Ureter (tissue), 1 donor: ENCODE measurements around the gene TAF3. TPM values are rescaled to one million over a fixed set of nuclear protein-coding genes. Genes with fewer than 3 reads are reported as not detected.

Experiments
- DNase-seq: peaks from one replicate; pipeline ENCODE4 v3.0.0-alpha.2; 2020; ENCODE audit warnings: low spot score
- total RNA-seq: library from RNA; stranded (reverse); gene quantifications from one replicate; pipeline ENCODE4 v1.2.4, GENCODE V29; 2023
- donor health status: DM: yes; HTN: yes; CAD: no.

The TAF3 gene
- total RNA-seq, 1 donor from 2014 or later = 10.0 TPM

DNA sequence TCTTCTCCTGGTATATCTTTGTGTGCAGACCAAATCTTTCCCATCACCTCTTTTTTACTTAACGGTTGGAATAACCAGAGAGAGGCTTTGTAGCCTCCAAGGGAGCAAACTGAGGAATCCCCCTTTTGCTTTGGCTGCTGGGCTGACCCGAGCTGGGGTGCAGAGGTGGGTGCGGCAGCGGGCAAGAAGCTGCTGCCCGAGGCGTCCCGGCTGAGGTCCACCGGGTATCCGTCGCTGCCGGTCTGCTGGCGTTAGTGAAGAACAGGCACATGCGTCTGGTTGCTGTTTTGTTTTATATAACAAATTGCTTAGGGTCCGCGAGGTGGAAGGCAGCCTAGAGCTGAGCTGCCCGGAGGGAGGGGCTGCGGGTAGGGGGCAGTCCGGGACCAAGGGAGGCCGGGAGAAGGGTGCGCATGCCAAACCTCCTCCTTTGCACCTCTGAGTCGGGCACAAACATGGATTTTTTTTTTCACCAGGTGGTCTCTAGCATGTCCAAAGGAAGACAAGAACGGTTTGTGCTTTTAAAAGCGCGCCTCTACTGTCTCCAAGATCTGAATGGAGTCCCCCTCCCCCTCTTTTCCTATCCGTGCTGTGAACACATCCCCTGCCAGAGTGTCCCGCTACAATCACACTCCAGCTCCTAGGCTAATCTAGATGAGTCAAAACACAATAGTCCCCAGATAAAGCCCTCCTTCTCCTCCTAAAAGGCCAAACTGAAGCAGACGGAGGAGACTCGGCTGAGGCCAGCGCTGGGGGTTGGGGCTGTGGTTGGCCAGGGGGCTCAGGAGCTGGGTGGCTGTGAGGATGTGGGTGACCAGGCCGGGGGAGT is 229.4 kb downstream of the TAF3 start:
- peak; percentile 54 for DNase-seq

DNA sequence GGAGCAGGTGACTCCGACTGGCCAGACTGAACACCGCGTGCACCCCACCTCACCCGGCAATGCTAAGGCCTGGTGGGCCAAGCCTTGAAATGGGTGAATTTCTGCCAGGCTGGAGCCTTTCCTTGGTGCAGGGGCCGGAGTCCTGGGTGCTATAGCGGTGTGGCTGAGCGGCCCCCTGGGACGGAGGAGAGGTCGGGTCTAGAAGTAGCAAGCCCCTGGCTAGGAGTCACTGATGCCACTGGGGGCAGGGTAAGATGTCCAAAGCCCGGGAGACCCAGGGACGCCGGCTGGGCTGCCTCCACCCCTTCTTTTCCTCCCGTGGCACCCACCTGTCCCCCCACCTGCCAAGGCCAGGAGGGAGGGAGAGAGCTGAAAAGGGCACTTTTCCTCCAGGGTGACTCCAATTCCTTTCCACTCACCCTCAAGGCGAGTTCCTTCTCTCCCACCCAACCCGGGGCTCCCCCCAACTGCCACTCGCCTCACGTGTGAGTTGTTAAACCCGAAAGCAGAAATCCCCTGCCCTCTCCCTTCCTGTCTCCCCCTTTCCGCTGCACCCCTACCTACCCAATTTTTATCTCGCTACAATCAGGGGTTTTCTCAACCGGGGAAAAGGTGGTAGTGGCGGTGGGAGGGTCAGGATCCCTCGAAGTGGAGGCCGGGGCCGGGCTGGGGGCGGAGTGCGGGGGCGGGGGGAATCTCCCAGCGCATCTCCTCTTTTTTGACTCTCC is 230.1 kb downstream of the TAF3 start:
- DNase-seq = peak; percentile 50

DNA sequence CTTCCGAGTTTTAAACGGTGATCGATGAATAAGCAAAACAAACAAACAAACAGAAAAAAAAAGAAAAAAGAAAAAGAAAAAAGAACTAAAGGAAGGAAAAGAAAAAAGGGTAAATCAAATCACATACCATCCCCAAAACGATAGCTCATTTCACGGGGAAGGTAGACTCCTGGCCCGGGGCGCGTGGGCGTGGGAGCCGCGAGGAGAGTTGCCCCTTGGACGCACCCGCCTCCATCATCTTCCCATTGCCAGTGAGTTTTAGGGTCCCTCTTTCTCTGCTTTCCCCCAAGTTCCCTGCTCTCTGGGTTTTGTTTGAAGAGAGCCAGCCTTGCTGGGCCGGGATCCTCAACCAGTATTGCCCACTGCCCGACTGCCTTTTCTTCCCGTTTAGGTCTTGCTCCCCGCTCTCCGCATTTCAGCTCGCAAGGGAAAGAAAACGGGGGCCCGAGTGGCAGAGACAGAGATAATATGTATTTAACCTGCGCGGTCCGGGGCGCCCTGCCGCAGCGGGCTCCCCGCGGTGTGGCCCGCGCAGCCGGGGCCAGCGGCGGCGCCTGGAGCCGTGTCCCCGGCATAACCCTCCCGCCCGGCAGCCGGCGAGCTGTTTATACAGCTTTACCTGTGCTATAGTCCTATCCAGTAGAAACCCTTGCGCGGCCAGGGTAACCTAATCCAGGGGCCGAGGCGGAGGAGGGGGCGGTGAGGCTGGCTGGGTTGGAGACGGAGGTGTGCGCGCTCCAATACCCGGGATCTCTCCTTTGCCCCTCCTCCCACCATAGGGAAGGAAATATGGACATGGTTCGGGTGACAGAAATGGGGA is 230.9 kb downstream of the TAF3 start:
- no peak for DNase-seq

DNA sequence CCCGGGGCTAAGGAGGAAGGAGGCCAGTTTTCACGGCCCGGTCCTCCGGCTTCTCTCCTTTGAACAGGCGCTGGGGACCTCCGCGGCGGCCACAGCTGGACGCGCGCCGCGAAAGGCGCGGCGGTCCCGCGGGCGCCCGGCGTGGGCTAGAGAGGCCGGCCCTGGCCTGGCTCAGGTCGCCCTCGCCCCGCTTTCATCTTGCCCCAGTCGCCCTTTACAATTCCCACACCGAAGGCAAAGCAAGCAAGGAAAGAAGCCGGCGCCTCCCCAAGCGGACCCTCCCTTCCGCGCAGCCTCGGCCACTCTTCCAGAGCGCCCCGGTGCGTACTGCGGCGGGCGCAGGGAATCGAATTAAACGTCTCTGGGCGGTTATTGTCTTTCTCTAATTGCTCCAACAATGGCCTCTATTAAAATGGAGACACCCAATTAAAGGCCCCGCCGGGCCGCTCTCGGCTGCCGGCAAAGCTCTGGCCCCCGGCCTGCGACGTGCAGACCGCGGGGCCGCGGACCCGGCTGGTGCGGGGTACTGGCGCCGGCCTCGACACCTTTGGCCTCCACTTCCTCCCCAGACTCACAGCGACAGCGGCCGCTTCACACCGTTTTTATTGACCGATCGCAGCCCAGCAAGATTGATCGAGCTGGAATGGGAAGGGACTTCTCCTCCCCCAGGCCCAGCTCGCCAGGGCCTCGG is 231.7 kb downstream of the TAF3 start:
- DNase-seq = no peak

DNA sequence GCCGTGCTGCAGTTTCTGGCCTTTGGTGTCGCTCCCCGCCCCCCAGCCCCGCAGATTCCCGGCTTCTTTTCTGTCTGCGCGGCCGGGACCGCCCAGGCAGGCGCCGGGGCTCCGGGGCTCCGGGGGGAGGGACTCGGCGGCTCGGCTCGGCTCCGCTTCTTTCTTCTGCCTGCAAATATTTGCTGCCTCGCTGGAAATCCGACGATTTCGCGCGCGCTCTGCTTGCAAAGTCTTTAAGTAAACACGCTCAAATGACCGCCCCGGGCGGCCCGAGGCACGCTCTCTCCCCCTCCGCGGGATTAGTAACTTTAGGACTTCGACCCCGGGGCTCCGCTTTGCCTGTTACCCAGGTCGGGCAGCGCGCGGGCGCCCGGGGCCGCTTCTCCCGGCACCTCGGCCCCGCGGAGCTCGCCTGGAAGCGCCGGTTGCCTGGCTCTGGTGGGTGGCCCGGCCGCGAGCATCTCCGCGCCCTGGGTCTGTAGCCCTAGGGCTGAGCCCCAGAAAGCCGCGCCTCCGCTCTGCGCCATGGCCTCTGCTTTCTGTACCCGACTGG is 232.3 kb downstream of the TAF3 start:
- DNase-seq = no peak

DNA sequence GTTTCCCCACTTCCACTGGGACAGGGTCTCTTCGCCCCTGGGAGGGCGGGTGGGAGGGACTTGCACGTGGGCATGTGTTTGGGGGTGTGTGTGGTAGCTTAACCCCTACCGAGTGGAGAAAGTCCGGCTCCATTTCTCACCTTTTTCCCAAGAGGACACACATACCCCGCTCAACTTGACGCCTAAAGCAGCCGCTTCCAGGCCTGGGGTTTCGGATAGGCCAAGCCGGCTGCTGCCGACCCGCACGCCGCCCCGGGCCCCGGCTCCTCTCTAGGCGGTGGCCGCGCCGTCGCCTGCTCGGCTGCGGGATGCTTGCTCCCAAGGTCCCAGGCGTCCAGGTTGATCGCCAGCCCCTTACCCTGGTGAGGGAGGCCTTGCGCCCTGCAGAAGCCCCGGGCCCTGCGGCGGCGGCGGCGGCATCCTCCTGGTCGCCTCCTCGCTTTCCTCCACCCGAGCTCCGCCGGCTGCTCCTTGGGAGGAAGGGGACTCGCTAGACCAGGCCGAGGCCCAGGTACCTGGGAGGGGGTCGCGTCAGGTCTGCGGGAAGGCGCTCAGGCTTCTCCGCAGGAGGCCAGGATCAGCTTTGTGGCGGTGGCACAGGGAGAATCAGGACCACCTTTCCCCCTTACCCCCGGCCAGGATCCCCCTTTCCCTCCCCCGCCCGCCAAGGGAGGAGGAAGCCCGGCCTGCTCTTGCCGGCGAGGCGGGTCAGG is 233.0 kb downstream of the TAF3 start:
- DNase-seq = no peak

DNA sequence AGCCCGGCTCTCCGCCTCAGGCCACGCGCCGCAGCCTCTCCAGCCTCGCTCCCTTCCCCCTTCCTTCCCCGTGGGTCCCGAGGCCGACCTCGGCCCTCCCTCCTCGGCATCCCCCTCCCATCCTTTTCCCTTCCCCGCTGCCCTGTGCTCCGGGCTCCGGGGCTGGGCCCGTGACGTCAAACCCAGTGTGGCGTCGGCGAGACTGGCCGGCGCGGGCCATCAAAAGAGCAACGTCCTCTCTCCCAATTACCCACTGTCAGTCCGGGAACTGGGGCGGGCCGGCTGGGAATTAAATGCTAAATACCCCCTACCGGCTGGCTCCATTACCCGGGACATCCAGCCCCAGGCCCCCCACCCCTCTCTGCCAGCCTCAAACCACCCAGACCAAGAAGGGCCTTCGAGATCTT is 233.5 kb downstream of the TAF3 start:
- DNase-seq = no peak

DNA sequence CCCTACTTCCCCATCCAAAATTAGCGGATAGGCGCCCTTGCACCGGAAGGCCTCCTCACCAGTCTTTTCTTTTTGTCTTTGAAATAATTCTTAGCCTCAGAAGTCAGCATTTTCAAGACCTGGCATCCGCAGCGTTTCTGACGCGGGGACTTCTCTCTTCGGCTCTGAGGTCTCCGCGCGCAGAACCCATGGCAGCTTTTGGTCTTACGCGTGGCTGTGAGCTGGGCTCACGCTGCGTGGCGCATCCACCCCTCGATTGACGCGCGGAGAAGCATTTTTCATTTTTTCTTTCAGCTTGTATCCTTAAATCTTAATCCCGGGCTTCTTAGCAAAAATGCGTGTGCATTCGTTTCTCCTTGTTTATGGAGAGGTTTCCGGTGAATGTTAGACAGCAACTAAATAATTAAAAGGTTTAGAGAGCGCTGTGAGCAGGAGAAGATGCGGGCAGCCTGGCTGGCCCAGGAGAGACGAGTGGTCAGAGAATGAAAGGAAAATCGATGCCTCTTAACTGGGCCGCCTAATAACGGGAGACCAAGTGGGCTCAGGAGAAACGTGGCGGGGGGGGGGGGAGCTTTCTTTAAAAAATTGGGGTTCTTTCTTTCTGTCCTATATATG is 234.1 kb downstream of the TAF3 start:
- DNase-seq = no peak

DNA sequence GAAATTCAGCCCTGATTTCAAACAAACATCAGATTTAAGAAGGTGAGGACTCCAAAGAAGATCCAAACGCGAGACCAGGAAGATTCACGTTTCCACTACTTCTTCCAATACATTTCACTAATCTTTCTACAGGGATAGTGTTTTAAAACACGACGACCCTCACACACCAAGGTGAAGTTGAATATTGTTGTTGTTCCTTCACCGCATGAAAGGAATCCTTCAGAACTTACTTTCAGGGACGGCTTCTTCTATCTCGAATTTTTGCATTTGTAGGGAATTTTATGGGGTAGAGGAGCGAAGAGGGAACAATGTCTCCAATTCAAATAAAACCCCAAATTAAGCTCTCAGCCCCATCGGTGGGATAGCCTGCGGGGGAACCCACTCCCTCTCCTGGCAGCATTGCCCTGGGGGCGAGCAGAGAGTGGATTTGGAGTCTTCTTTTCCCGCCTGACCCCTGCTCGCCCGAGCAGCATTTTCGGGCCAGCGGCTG is 234.7 kb downstream of the TAF3 start:
- no peak for DNase-seq

DNA sequence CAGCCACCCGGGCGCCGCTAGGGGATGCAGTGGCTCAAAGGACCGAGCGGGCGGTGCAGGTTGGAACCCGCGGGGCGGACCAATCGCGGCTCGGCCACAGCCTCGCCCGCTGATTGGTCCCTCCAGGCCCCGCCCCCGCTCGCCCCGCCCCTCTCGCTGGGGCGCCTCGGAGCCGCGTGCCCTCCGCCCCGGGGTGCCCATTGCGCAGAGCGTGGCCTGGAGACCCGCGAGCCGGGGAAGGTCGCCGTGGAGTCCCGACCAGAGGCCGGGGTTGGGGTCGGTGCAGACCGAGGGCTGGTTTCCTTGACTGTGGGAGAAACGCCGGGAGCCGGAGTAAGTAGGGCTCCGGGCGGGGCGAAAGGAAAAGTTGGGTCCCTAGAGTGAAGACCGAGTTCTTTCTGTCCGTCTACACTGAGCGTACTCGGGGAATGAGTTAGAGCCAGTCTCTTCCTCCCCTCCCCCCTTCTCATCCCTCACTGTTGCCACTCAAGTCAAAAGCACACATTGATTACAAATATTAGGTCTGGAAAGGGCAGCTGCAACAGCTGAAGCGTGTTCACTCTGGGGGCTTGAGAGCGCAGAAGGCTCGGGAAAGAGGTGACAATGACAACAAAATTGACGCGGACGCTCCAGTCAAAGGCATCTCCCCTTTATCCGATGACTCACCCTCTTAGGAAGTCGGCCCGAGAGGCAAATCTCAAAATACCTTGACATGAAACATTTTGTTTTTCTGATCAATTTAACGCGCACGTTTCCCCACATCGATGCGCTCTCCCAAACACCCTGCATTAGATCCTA is 235.3 kb downstream of the TAF3 start:
- peak; percentile 93 for DNase-seq

DNA sequence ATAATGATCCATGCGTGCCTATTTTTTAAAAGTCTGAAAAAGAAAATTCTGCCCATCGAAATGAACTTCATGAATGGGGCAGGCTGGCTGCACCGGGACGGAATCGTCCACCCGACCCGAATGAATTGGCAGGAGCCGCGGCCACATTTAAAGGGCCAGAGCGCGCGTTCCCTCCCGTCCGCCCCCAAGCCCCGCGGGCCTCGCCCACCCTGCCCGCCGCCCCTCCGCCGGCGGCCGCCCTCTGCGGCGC is 235.9 kb downstream of the TAF3 start:
- DNase-seq = no peak

DNA sequence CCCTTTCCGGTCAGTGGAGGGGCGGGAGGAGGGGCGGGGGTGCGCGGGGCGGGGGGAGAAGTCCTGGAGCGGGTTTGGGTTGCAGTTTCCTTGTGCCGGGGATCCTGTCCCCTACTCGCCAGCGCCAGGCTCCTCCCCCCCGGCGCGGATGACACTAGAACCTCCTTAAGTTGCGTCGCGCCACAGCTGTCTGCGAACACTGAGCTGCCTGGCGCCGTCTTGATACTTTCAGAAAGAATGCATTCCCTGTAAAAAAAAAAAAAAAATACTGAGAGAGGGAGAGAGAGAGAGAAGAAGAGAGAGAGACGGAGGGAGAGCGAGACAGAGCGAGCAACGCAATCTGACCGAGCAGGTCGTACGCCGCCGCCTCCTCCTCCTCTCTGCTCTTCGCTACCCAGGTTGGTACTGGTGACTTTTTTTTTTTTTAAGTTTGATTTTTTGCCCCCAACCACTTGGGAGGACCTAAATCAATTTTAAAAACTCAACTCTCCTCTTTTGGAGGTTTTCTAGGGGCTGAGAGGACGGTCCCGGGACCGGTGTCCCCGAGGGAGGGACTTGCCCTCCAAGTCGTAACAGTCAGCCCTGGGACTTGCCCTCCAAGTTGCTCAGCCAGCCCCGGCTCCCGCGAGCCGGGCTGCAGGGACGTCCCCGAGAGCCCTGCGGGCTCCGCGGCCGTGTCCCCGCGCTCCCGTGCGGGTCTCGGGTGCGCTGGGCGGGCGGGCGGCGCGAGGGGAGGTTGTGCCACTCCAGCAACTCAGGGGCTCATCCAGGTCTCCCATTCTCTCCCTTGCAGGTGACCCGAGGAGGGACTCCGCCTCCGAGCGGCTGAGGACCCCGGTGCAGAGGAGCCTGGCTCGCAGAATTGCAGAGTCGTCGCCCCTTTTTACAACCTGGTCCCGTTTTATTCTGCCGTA is 236.4 kb downstream of the TAF3 start, which contains the start of gene GATA3:
Gene GATA3 (plus strand): TSS at position 195 of the 914 bp plus-strand sequence. CDS start 968 bp downstream, outside the sequence.
- peak; percentile 91 for DNase-seq

DNA sequence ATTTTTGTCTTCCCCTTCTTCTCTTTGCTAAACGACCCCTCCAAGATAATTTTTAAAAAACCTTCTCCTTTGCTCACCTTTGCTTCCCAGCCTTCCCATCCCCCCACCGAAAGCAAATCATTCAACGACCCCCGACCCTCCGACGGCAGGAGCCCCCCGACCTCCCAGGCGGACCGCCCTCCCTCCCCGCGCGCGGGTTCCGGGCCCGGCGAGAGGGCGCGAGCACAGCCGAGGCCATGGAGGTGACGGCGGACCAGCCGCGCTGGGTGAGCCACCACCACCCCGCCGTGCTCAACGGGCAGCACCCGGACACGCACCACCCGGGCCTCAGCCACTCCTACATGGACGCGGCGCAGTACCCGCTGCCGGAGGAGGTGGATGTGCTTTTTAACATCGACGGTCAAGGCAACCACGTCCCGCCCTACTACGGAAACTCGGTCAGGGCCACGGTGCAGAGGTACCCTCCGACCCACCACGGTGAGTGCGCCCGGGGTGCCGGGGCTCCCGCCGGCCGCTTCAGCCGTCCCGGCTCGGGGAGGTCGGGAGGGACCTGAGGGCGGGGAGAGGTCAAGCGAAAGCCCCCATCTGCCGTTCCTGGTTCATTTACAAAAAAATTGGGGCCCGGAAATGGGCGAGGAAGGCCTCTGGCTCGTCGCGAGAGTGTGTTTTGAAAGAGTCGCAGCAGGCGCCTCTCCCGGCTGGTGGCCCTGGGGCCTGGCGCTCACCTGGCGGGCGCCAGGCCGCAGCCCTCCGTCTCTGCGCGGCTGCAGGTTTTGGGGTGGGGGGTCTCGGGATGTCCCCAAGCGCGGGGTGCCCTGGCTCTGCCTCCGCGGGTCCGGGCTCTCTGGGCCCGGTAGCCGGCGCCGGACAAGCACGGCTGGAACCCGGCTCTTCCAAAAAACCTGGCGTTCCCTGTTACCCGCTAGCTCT is 237.4 kb downstream of the TAF3 start:
- DNase-seq = peak; percentile 43

DNA sequence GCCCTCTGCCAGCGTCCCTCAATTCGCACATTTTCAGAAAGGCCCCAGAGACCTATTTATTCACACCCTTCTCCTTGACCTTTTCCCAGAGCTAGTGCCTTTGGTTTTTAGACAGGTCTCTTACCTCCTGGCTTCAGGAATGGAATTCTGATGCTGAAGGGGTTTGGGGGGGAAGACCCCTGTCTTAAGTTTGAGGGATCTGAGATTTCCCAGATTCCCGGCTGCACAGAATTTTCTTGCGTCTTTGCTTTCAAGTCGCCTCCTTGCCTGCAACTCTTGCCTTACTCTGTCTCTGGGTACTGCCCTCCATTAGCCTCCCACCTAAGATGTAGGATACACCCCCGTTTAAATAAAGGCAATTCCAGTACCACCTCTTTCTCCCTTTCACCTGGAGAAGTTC is 238.1 kb downstream of the TAF3 start:
- DNase-seq = no peak

DNA sequence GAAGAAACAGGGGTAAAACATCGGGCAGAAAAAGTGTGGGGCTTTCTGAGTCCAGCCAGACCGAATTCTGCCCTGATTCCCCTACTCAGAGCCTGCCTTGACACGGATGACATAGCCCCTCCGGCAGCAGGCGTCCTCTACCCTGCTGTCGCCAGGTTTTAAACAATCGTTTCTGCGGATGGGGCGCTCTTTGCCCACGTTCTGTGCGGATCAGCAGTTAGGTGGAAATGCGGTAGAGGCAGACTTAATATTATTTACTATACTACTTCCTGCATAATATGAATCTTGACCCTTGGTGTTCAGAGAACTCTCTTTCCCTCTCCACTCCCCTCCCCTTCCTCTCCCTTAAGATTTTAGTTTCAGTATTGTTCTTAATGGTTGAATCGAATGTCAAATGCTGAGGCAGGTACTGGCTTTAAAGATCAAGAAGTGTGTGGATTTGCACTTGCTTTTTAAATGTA is 238.6 kb downstream of the TAF3 start:
- DNase-seq = no peak

DNA sequence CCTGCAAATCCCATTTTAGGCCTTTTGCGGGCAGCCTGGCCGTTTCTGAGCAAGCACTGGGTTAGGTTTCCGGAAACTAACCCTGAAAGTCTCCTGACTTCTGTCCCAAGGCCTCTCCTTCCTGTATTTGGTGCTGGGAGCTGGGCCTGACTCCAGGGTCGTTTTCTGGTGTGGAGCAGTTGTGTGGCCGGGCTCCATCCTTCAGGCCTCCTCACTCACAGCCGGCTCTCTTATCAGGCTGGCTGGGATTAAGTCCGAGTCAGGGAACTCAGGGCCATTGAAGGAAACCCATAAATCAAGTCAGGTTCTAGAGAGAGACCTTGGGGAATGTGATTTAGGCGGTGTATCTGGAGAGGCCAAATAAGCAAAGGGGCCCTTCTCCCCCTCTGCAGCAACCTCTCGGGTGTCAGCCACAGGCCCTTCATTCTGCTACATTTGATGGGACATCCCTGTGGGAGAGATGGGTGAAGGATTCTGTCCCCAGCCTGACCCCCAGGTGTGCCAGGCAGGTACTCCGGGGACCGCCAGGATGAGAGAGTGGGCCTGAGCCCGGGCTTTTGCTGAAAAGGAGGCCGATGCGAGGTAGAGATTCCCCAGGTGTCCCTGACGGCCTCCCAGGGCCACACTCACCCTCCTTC is 239.4 kb downstream of the TAF3 start:
- no peak for DNase-seq
